LNCAP (cell line): ENCODE measurements around the gene CAMTA1.

ENCODE experiments used
- TF ChIP-seq, protein P1 (sequence below): fragments of 450-650 bp; IDR thresholded peaks from 2 replicates; pipeline ENCODE4 v1.5.1; 2017; ENCODE audit warnings: mild to moderate bottlenecking

Gene CAMTA1

DNA sequence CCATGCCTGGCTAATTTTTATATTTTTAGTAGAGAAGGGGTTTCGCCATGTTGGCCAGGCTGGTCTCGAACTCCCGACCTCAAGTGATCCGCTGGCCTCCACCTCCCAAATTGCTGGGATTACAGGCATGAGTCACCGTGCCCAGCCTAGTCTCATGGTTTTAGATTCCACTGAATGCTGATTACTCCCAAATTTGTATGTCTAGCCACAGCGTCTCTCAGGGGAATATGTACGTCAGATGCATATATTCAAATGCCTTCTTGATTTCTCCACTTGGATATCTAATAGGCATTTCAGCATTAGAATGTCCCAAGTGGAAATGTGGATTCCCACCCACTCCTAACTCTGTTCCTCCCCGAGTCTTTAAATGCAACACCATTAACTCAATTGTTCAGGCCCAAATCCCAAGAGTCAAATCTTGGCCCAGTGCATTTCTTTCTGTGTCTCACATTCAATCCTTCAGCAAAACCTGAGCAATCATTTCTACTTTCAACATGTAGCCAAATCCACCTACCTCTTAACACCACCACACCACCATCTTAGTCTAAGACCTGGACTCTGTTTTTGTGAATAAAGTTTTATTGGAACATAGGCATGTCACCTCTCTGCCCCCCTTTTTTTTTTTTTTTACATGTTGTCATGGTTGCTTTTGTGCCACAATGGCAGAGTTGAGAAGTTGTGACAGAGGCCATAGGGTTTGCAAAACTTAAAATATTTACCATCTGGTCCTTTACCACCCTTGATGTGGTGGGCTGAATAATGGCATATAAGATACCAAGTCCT lies 9.8 kb upstream of the CAMTA1 start:
- TF ChIP-seq, protein P1, sequence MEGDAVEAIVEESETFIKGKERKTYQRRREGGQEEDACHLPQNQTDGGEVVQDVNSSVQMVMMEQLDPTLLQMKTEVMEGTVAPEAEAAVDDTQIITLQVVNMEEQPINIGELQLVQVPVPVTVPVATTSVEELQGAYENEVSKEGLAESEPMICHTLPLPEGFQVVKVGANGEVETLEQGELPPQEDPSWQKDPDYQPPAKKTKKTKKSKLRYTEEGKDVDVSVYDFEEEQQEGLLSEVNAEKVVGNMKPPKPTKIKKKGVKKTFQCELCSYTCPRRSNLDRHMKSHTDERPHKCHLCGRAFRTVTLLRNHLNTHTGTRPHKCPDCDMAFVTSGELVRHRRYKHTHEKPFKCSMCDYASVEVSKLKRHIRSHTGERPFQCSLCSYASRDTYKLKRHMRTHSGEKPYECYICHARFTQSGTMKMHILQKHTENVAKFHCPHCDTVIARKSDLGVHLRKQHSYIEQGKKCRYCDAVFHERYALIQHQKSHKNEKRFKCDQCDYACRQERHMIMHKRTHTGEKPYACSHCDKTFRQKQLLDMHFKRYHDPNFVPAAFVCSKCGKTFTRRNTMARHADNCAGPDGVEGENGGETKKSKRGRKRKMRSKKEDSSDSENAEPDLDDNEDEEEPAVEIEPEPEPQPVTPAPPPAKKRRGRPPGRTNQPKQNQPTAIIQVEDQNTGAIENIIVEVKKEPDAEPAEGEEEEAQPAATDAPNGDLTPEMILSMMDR = no peak

DNA sequence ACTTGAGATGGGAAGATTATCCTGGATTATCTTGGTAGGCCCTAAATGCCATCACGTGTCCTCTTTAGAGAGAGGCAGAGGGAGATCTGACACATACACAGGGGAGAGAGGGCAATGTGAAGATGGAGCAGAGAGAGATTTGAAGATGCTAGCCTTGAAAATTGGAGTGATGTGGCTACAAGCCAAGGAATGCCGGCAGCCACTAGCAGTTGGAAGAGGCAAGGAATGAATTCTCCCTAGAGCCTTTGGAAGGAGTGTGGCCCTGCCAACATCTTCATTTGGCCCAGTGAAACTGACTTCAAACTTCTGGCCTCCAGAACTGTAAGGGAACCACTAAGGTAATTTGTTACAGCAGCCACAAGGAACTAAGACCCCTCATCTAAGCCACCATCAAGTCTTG lies 8.9 kb upstream of the CAMTA1 start:
- TF ChIP-seq, protein P1 = no peak

DNA sequence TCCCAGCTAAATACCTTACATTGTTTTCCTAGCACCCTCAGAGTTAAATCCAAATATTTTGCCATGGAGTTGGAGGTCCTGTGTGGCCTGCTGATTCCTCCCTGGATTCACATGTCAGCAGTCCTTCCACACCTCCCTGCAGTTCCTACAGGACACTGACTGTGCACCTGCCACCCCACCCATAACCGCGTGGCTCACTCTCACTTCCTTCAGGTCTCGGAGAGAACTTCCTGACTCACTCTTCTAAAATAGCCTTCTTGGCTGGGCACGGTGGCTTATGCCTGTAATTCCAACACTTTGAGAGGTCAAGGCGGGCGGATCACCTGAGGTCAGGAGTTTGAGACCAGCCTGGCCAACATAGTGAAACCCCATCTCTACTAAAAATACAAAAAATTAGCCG lies 8.4 kb upstream of the CAMTA1 start:
- TF ChIP-seq, protein P1 = no peak

DNA sequence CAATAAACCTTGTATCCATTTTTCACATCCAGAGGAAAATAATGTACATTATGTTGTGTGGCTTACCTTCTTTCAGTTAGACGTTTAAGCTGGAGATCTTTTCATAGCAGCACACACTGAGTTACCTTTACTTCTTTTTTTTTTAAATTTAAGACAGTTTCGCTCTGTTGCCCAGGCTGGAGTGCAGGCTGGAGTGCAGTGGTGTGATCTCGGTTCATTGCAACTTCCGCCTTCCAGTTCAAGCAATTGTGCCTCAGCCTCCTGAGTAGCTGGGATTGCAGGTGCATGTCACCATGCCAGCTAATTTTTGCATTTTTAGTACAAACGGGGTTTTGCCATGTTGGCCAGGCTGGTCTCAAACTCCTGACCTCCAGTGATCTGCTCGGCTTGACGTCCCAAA lies 7.4 kb upstream of the CAMTA1 start:
- TF ChIP-seq, protein P1 = no peak

DNA sequence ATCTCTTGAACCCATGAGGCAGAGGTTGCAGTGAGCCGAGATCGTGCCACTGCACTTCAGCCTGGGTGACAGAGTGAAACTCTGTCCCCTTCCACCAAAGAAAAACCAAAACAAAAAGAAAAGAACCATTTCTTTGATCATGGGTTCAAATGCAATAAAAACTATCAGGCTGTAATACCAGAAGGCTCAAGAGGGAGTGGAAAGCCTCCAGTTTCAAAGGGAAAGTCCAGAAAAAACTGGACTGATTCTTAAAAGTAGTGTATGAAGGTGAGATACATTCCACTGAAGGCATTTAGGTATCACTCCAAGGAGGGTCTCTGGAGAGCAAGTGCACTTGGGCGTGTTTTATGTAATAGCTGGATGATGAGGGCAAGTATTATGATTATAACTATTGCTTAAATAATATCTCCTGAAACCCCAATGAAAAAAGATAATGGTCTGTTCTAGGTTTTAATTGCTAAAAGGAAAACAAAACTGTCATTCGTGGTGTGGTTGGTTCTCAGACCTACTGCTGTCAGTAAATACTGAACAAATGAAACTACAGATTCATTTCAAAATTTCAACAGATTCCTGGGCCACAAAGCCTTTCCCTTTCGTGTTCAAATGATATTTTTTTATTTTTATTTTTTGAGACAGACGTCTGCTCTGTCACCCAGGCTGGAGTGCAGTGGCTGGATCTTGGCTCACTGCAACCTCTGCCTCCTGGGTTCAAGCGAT lies 6.0 kb upstream of the CAMTA1 start:
- TF ChIP-seq, protein P1 = no peak

DNA sequence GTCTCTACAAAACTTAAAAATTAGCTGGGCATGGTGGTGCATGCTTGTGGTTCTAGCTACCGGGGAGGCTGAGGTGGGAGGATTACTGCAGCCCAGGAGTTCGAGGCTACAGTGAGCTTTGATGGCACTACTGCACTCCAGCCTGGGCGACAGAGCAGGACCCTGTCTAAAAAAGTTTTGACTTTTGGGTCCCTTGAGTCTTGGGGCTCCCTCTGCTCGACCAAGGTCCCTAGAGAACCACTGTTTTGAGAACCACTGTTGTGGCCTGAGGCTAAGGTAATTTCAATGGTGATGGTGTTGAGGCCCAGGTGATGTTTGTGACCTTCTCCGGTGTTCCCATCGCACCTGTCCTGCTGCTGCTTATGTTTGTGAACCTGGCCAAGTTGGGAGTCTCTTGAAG lies 3.1 kb upstream of the CAMTA1 start:
- TF ChIP-seq, protein P1 = no peak

DNA sequence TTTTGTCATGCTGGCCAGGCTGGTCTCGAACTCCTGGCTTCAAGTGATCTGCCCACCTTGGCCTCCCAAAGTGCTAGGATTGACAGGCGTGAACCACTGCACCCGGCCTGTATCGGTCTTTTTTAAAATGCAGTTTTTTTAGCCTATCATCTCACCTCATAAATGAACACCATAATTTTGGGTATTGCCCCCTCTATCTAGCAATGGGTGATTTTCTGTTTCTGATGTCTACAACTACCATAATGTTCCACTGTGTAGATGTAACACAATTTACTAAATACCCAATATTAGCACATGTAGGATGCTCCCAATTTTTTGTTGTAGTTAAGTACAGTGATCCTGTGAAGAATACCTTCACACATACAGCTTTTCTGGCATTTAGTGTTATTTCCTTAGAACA lies 2.0 kb upstream of the CAMTA1 start:
- TF ChIP-seq, protein P1 = no peak
